ENCODE results near the gene NMNAT2. TPM values are rescaled to one million over a fixed set of nuclear protein-coding genes. Genes with fewer than 3 reads are reported as not detected.

NMNAT2 gene
- total RNA-seq, 4 donors from 2014 or later: 1.0 to 4.5 (median 2.4) TPM

GRCh38 chr1:183365676-183366075 lies 52.5 kb downstream of the NMNAT2 start:
- no peak for TF ChIP-seq CTCF (IDR thresholded peaks at IDR 0.05; ENCODE audit: low read depth)

GRCh38 chr1:183365093-183365492 lies 53.1 kb downstream of the NMNAT2 start:
- no peak for TF ChIP-seq CTCF (IDR thresholded peaks at IDR 0.05; ENCODE audit: low read depth)

GRCh38 chr1:183363972-183364371 lies 54.2 kb downstream of the NMNAT2 start:
- TF ChIP-seq CTCF (IDR thresholded peaks at IDR 0.05; ENCODE audit: low read depth): no peak

- no peak for TF ChIP-seq CTCF (IDR thresholded peaks at IDR 0.05; ENCODE audit: low read depth)
Observed at GRCh38 chr1:183361081-183361480, 57.1 kb downstream of the NMNAT2 start.

- no peak for TF ChIP-seq CTCF (IDR thresholded peaks at IDR 0.05; ENCODE audit: low read depth)
Observed at GRCh38 chr1:183360473-183360872, 57.7 kb downstream of the NMNAT2 start.

- TF ChIP-seq CTCF (IDR thresholded peaks at IDR 0.05; ENCODE audit: low read depth): no peak
Observed at GRCh38 chr1:183356534-183357182, 61.5 kb downstream of the NMNAT2 start.

GRCh38 chr1:183355797-183356196 lies 62.4 kb downstream of the NMNAT2 start:
- TF ChIP-seq CTCF (IDR thresholded peaks at IDR 0.05; ENCODE audit: low read depth): no peak
